Stimulated activated CD8-positive, alpha-beta memory T cell treated with anti-CD3 and anti-CD28 coated beads, Interleukin-4, amount 100 ng/mL, for 24 hours (primary cell): ENCODE measurements around the gene OR2A25.

Source experiments
- DNase-seq: peaks from one replicate; pipeline ENCODE4 v3.0.0-alpha.2; 2020; ENCODE audit warnings: low read depth

Gene OR2A25

DNA sequence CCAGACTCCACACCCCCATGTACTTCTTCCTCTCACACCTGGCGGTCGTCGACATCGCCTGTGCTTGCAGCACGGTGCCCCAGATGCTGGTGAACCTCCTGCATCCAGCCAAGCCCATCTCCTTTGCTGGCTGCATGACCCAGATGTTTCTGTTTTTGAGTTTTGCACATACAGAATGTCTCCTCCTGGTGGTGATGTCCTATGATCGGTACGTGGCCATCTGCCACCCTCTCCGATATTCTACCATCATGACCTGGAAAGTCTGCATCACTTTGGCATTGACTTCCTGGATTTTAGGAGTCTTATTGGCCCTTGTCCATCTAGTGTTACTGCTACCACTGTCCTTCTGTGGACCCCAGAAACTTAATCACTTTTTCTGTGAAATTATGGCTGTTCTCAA lies 4.8 kb downstream of the OR2A25 start:
- DNase-seq = no peak

DNA sequence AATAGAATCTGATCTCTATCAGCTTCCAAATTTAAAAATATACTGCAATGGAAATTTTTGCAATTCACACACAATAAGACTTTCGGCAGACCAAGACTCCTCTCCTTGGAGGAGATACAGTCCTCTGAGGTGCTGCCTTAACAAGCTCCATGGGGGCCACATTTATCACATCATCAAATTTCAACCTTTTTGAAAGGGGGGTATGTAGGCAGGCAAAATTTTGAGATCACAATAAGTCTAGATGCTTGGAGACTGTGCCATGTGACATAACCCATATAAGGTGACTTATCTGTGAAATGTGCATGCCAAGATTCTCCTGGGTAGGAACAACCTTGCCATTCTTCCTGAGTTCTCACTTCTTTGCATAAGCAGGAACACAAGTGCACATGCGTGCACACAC lies 16.4 kb downstream of the OR2A25 start, which contains the start of gene OR2A12:
TSS of gene OR2A12 (plus strand) at position 301 of the 400 bp plus-strand sequence. CDS start 8,830 bp downstream, outside the sequence.
- DNase-seq = no peak

DNA sequence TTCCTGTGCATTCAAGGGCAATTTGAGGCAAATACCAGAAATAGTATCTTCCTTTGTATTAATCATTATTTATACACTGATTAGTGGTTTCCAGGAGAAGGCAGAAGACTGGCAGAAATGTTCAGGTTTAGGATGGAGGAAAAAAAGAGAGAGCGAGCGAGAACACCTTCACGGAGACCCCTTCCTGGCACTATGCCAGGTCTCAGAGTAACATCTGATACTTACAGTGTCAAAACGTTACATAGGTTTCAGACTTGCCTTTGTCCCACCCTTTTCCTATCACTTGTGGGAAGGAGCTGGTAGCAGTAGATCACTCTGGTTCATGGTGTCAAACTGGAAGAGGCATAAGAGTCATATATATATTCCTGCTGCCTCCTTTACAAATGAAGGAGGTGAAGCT lies 17.1 kb downstream of the OR2A25 start:
- no peak for DNase-seq

DNA sequence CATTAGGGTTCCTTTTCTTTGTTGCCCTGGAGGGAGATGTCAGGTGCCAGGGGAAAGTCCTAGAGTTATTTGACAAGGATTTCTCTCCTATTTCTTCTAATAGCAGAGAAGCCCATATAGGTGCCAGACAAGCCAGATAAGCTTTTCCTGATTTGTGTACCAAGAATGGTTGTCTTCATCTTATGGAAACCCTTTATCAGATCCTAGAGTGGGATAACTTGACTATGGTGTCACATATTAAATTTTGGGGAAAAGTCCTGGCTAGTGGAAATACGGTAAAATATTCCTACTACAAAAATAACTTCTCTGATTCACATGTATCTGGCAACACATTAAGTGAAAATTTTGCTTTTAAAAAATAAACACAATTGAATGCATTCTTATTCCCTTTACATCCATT lies 17.6 kb downstream of the OR2A25 start:
- no peak for DNase-seq

- DNase-seq = no peak
Measured at GRCh38 chr7:144090667-144091066, 21.1 kb downstream of the OR2A25 start.

GRCh38 chr7:144098776-144099175 lies 29.2 kb downstream of the OR2A25 start:
- DNase-seq = no peak

DNA sequence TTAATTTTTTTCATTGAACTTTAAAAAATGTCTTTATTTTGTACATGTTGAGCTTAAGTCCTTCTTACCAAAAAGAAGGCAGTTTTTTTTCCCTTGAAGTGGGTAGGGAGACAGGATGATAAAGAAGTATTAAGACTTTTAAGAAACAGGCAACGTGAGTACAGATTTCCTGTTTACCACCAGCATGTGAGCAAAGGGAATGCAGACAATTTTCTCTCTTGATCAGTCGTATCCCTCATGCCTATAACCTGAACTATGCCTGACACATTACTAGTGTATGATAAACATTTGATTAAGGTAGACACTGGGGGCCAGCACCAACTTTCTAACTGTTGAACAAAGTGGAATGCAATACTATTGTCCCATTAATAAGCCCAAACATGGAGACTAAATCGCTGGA lies 31.0 kb downstream of the OR2A25 start:
- no peak for DNase-seq

- DNase-seq = no peak
Measured at GRCh38 chr7:144102041-144102440, 32.4 kb downstream of the OR2A25 start.

DNA sequence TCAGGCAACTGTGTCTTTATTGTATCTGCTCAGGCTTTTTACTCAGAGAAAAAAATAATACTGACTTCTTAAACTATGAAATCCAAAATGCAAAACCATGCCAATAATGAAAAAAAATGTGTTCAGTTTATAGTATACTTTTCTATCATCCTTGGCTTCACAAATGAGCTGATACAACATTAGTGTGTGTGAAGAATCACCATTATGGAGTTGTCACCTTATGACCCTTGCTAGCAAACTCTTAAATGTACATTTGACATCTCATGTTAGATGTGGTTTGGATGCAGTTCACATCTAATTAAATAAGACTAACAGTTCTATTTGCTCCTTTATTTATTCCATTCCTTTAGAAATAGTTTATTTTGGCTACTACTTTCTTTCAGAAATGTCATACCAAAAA lies 35.6 kb downstream of the OR2A25 start:
- DNase-seq = no peak

DNA sequence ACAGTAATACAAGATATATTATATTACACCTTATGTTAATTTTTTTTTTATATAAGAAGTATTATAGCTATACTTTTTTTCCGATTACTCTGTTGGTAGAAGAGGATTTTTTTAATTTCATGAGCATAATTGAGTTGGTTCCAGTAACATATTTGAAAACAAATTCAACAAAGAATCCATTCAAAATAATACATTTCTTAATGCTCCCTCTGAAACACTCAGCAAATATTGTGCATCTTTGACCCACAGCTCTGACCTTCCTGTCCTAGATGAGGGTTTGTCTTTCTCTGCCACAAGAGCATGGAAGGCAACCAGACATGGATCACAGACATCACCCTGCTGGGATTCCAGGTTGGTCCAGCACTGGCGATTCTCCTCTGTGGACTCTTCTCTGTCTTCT lies 39.7 kb downstream of the OR2A25 start, which contains the start of gene OR2A2:
TSS of gene OR2A2 (plus strand) at position 301 of the 400 bp plus-strand sequence. CDS start at position 301, 0 bp downstream.
- no peak for DNase-seq

- DNase-seq = no peak
Measured at GRCh38 chr7:144110272-144110671, 40.7 kb downstream of the OR2A25 start.

DNA sequence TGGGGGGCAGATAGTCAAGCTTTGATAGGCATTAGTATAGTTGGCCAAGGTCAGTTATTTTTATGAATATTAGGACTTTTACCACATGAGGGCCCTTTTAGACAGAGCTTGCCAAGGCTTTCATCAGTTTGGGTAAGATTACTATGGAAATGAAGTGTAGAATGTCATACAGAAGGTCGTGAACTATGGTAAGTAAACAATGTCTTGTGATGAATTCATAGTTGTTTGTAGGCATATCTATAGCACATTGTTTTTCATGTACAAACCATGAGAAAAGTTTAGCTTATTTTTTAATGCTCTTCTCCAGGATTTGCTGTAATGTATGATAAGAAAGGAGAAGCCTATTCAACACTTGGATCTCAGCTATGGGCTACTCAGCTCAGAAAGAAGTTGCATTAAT lies 44.0 kb downstream of the OR2A25 start:
- DNase-seq = no peak

- no peak for DNase-seq
Measured at GRCh38 chr7:144118341-144118740, 48.7 kb downstream of the OR2A25 start.

- no peak for DNase-seq
Measured at GRCh38 chr7:144122876-144123275, 53.3 kb downstream of the OR2A25 start, which contains the start of gene OR2A14. Gene OR2A14, plus strand, starts transcription at chr7:144123176. Its CDS starts 5,937 bp downstream, at chr7:144129113.
